GM18499 (cell line): ENCODE measurements around the gene CALN1.
"Not testable (repeated sequence)": the region's sequence is repeated elsewhere in the genome, so short reads cannot be mapped to it uniquely, and the experiment has no call there.

Source experiments
- ATAC-seq: cut with Tn5 transposase; IDR thresholded peaks from one replicate; pipeline ENCODE4 v1.9.1; 2021; ENCODE audit warnings: moderate number of reproducible peaks; ENCODE audit not compliant: insufficient read depth, unreplicated experiment

The CALN1 gene

GRCh38 chr7:71914204-71914603, 497.9 kb downstream of the CALN1 start:
- not testable (repeated sequence) for ATAC-seq

GRCh38 chr7:71912476-71912875, 499.7 kb downstream of the CALN1 start:
- ATAC-seq: no peak

DNA sequence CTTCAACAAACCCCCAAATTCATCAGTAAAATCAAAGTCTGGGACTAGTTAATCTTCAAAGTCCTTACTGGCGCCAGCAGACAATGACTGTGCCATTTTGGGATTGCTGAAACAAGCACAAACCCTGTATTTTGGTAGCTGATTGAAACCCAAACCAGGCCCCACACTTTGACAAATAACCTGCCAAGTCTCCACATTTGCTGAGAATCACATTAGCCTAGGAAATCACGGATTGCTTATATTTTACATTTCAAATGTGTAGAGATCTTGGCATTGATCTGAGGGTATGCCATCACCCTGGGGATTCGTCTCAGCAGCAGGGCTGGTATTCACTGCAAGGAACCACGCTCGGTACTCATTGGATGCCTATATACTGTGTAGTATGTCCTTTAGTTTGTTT, 501.1 kb downstream of the CALN1 start:
- no peak for ATAC-seq

GRCh38 chr7:71905821-71906220, 506.3 kb downstream of the CALN1 start:
- no peak for ATAC-seq

- ATAC-seq: no peak
Measured at GRCh38 chr7:71904484-71904883, 507.7 kb downstream of the CALN1 start.

GRCh38 chr7:71900556-71900955, 511.6 kb downstream of the CALN1 start:
- no peak for ATAC-seq

DNA sequence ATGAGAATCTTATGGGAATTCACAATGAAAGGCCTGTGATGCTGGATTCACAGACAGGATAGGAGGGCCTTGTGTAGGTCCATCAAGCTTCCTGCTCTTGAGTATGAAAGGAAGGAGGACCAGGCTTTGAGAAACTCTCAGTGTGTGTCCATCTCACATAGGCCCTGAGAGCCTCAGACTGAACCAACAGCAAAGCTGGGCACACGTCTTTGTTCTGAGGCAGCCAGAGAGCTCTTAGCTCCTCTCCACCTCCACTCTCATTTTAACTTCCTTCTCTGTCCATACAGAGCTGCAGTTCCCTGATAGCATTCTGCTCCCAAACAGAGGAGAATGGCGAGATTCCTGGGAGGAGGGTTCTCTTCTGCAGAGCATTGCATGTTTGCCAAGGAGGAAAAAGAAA, 515.6 kb downstream of the CALN1 start:
- no peak for ATAC-seq

DNA sequence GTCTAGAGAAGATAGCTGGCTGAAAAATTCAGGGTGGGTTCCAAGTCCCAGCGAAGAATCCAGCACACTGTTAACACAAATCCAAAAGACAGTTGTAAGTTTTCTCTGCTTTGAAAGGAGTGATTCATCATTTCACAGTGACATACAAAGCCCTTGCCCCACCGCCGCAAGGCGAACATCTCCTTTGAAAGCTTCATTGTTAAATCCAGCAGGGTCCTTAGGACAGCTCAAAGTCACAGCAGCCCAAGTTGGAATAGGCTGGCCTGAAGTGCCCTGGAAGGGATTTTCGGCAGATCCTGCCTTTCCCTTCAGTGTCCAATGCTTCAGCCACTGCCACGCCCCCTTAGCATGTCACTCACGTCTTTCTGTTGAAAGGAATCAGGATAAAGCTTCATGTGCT, 526.1 kb downstream of the CALN1 start:
- no peak for ATAC-seq

- no peak for ATAC-seq
Measured at GRCh38 chr7:71885487-71885886, 526.7 kb downstream of the CALN1 start.

DNA sequence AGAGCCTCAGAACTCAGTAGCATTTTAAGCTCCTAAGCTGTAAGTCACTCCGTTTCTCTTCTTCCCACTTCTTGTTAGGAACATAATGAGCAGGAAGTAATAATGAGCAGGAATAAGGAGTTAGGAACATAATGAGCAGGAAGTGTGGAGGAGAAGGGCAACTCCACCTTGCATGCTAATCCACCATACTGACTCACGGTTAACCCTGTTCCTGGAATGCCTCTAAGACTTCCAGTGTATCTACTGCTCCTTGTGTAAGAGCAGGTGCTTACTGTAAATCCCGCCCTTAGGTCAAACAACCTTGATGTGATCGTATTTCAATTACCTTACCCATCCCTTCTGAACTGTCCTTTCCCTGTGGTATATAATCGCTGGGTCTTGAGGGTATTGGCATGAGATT, 528.7 kb downstream of the CALN1 start:
- no peak for ATAC-seq

DNA sequence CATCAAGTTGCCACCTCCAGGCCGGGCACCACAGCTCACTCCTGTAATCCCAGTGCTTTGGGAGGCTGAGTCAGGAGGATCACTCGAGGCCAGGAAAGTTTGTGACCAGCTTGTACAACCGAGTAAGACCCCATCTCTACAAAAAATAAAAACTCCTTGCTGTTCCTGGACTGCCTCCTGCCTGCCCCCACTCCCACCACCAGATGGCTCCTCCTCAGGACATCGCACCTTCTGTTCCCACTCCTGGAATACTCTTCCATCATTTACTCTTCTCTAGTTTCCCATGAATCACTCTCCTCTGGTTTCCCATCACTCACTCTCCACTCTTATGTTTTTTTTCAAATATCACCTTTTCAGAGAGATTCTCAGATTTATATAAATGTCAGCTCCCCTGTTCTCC, 540.7 kb downstream of the CALN1 start:
- ATAC-seq: no peak

DNA sequence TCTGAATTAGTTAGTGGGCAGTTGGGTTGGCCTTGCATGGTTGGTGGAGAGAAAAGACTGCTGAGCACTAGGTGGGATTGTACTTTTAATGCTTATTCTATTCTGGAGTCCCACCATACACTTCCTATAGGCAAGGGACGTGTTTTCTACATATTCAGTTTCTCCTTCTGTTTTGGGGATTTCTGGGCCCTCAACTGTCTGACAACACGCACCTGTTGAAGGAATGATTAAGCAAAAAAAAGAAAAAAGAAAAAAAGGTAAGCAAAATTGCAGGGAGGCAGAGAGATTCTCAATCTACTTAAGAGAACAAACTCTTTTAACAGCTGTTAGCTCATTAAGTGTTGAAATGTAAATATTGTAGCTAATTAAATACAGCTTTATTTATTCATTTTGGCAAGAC, 541.3 kb downstream of the CALN1 start:
- ATAC-seq: no peak

- ATAC-seq: no peak
Measured at GRCh38 chr7:71868797-71869196, 543.3 kb downstream of the CALN1 start.

DNA sequence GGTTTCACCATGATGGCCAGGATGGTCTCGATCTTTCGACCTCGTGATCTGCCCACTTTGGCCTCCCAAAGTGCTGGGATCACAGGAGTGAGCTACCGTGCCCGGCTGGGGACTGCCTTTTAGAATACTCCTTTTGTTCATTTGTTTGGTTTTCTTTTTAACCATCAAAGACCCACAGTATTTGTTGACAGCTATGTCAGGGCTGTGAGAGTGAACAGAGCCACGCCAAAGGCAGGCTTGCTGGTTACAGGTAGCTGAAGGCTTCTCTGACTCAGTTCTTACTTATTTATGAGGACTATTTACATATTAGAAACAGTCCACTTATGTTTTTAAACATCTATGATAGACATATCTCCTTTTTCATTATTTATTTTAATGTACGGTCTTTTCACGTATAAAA, 544.5 kb downstream of the CALN1 start:
- ATAC-seq: no peak

DNA sequence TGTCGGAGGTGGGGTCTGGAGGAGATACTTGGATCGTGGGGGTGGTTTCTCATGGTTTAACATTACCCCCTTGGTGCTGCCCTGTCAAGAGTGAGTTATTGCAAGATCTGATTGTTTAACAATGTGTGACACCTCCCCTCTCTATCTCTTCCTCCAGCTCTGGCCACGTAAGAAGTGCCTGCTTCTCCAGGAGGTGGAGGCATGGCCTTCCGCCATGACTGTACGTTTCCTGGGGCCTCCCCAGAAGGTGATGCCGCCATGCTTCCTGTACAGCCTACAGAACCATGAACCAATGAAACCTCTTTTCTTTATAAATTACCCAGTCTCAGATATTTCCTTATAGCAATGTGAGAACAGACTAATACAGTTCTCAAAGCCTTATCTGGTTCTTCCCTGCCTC, 547.0 kb downstream of the CALN1 start:
- no peak for ATAC-seq

- ATAC-seq: no peak
Measured at GRCh38 chr7:71864130-71864529, 548.0 kb downstream of the CALN1 start.

GRCh38 chr7:71860572-71860971, 551.6 kb downstream of the CALN1 start:
- ATAC-seq: no peak

DNA sequence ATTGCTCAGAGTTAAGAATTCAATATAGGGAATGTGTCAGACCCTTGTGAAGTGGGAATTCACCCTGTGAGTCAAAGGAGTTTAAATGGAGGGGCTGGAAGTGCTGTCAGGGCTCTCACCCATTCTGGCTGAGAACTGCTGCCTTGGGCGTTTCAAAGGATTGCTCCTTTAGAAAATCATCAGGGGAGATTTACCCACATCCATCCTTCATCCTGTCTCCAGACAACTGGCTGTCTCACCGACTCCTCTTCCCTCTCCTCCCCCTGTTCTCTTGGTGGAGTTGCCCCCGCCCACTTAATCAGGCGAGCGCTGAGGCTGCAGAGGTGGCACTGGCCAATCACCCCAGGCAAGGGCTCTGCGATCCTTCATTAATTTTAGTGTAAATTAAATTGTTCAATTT, 554.8 kb downstream of the CALN1 start:
- ATAC-seq: no peak

- no peak for ATAC-seq
Measured at GRCh38 chr7:71854546-71855397, 557.4 kb downstream of the CALN1 start.

GRCh38 chr7:71851776-71852498, 560.2 kb downstream of the CALN1 start:
- no peak for ATAC-seq

DNA sequence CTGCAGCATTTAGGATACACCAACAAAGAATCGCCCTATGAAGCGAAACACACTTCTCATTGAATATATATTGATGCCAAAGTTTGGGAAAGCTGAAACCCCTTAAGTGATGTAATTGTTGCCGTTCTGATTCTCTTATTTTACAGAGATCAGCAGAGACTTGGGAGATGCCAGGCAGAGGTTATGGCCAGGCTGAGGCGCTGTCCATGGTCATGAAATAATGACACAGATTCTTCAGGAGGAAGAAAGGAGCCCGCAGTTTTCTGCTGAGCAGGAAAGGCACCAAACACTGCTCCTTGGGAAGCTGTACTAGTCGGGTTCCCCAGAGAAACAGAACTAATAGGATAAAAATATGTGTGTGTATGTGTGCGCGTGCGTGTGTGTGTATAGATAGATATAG, 566.0 kb downstream of the CALN1 start:
- no peak for ATAC-seq

GRCh38 chr7:71843676-71844075, 568.5 kb downstream of the CALN1 start:
- no peak for ATAC-seq
